ENCODE measurements around the gene EIF3D. TPM values are rescaled to one million over a fixed set of nuclear protein-coding genes. Genes with fewer than 3 reads are reported as not detected.

EIF3D gene
- total RNA-seq, 1 donor: 393 TPM

DNA sequence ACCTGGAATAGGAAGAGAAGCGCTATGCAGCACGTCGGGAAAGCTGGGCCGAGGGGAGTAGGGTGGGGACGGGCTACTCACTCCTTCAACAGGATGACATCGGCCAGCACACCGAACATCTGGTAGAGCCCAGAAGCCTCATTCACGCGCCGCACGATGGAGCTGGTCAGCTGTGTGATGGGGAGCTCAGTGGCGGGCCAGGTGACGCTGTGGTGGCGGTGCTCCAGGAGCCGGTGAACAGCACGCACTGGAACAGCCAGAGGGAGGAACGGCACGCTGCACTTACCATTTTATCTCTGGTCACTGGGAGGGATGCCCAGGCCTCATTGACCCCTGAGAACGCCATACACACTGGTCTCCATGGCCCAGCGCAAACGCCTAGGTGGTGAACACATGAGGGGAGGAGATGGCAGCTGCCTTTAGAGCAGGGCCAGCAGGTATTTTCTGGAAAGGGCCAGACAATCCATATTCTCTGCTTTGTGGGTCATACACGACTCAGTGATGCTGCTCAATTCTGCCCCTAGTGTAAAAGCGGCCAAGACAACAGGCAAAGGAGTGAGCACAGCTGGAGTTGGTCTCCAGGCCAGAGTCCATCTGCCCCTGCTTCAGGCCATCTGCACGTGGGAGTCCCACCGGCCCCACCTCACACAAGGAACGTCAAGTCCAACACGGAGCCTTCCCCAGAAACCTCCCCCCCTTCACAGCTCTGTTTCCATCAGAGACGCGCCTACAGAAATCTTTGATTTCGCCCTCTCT, 30.9 kb downstream of the EIF3D start:
- no peak overlapping the region for H2AFZ ChIP-seq (ENCODE audit: low read length)
- no peak overlapping the region for H3K4me2 ChIP-seq (ENCODE audit: insufficient read depth, low read length)
- TF ChIP-seq, protein P1, sequence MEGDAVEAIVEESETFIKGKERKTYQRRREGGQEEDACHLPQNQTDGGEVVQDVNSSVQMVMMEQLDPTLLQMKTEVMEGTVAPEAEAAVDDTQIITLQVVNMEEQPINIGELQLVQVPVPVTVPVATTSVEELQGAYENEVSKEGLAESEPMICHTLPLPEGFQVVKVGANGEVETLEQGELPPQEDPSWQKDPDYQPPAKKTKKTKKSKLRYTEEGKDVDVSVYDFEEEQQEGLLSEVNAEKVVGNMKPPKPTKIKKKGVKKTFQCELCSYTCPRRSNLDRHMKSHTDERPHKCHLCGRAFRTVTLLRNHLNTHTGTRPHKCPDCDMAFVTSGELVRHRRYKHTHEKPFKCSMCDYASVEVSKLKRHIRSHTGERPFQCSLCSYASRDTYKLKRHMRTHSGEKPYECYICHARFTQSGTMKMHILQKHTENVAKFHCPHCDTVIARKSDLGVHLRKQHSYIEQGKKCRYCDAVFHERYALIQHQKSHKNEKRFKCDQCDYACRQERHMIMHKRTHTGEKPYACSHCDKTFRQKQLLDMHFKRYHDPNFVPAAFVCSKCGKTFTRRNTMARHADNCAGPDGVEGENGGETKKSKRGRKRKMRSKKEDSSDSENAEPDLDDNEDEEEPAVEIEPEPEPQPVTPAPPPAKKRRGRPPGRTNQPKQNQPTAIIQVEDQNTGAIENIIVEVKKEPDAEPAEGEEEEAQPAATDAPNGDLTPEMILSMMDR (IDR thresholded peaks at IDR 0.05; ENCODE audit: extremely low read depth, low read depth, low read length): no peak
- no peaks in the 10 kb centered on the region for H3K27me3 ChIP-seq (ENCODE audit: insufficient read depth, low read length)
- H3K4me3 ChIP-seq (ENCODE audit: insufficient read depth, low read length): no peak overlapping the region
- H3K27ac ChIP-seq (ENCODE audit: low read depth, low read length): no peak overlapping the region
- H3K79me2 ChIP-seq (ENCODE audit: insufficient read depth, low read length): no peaks in the 10 kb centered on the region
- H3K36me3 ChIP-seq (ENCODE audit: insufficient read depth, low read length): peaks cover 4% of the 10 kb centered on the region
- DNase-seq (ENCODE audit: insufficient read length, low spot score, missing footprints): no peak
- H4K20me1 ChIP-seq (ENCODE audit: insufficient read depth, low read length): no peaks in the 10 kb centered on the region
- H3K4me1 ChIP-seq (ENCODE audit: insufficient read depth, low read length): no peaks in the 10 kb centered on the region
- H3K9me3 ChIP-seq (ENCODE audit: low read depth, low read length): no peaks in the 10 kb centered on the region

DNA sequence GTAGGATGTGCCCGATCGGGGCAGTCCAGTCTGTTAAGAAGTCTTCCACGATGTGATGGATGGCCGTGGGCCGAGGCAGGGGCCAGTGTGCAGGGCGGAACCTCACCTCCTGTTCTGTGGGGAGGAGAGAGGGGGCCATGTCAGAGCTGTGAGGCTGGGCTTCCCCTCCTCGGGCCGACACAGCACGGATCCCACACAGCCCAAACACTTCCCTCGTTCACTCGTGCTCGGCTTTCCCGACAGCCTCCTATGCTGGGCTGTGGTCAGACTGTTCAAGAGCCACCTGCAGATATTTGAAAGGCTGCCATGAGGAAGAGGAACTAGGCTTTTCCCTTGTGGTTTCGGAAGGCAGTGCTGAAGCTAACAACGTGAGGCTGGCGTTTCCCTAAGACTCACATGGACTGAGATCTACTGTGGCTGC, 35.3 kb downstream of the EIF3D start:
- Histone ChIP-seq H4K20me1 (ENCODE audit: insufficient read depth, low read length) (no peaks in the 10 kb centered on the region), H3K79me2 (ENCODE audit: insufficient read depth, low read length) (no peaks in the 10 kb centered on the region), H3K36me3 (ENCODE audit: insufficient read depth, low read length) (peaks cover 4% of the 10 kb centered on the region), H3K4me2 (ENCODE audit: insufficient read depth, low read length) (no peak overlapping the region), H3K4me3 (ENCODE audit: insufficient read depth, low read length) (no peak overlapping the region), H3K27me3 (ENCODE audit: insufficient read depth, low read length) (no peaks in the 10 kb centered on the region), H2AFZ (ENCODE audit: low read length) (no peak overlapping the region), H3K9me3 (ENCODE audit: low read depth, low read length) (no peaks in the 10 kb centered on the region), H3K27ac (ENCODE audit: low read depth, low read length) (no peak overlapping the region), H3K4me1 (ENCODE audit: insufficient read depth, low read length) (no peaks in the 10 kb centered on the region)
- no peak for DNase-seq (ENCODE audit: insufficient read length, low spot score, missing footprints)
- TF ChIP-seq, protein P1 (IDR thresholded peaks at IDR 0.05; ENCODE audit: extremely low read depth, low read depth, low read length): no peak

DNA sequence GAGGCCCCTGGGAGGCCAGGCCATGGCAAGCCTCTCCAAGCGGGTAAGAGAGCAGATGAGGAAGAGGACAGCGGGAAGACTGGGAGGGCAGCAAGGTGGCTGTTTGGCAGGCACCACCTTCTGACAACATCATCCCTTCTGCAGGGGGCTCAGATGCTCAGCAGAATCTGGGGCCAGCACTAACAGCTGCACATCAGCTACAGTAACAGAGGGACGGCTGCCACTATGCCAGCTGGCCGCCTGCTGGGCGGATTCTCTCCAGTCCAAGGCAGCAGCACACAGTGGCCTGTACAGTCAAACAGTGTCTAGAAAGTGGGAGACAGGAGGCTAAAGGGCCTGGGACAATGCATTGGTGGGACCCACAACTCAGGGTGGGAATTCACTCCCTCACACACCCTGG, 36.9 kb downstream of the EIF3D start:
- Histone ChIP-seq H3K27me3 (ENCODE audit: insufficient read depth, low read length) (no peaks in the 10 kb centered on the region), H2AFZ (ENCODE audit: low read length) (no peak overlapping the region), H3K79me2 (ENCODE audit: insufficient read depth, low read length) (no peaks in the 10 kb centered on the region), H3K27ac (ENCODE audit: low read depth, low read length) (no peak overlapping the region), H3K4me3 (ENCODE audit: insufficient read depth, low read length) (no peak overlapping the region), H3K9me3 (ENCODE audit: low read depth, low read length) (no peaks in the 10 kb centered on the region), H4K20me1 (ENCODE audit: insufficient read depth, low read length) (no peaks in the 10 kb centered on the region), H3K4me1 (ENCODE audit: insufficient read depth, low read length) (no peaks in the 10 kb centered on the region), H3K36me3 (ENCODE audit: insufficient read depth, low read length) (peaks cover 4% of the 10 kb centered on the region), H3K4me2 (ENCODE audit: insufficient read depth, low read length) (no peak overlapping the region)
- TF ChIP-seq, protein P1 (IDR thresholded peaks at IDR 0.05; ENCODE audit: extremely low read depth, low read depth, low read length): no peak
- DNase-seq (ENCODE audit: insufficient read length, low spot score, missing footprints): no peak

DNA sequence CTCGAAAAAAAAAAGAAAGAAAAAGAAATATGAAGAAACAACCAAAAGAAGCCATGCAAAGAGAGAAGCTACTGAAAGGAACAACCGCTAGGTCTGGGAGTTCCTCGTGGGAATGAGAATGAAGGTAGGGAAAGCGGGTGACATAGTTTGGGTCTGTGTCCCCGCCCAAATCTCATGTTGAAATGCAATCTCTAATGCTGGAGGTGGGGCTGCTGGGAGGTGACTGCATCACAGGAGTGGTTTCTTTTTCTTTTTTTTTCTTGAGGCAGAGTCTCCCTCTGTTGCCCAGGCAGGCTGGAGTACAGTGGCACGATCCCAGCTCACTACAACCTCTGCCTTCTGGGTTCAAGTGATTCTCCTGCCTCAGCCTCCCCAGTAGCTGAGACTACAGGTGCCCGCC, 37.8 kb downstream of the EIF3D start:
- Histone ChIP-seq H3K4me1 (ENCODE audit: insufficient read depth, low read length) (no peaks in the 10 kb centered on the region), H3K36me3 (ENCODE audit: insufficient read depth, low read length) (peaks cover 4% of the 10 kb centered on the region), H3K9me3 (ENCODE audit: low read depth, low read length) (no peaks in the 10 kb centered on the region), H3K27me3 (ENCODE audit: insufficient read depth, low read length) (no peaks in the 10 kb centered on the region), H2AFZ (ENCODE audit: low read length) (no peak overlapping the region), H3K4me3 (ENCODE audit: insufficient read depth, low read length) (no peak overlapping the region), H3K27ac (ENCODE audit: low read depth, low read length) (no peak overlapping the region), H4K20me1 (ENCODE audit: insufficient read depth, low read length) (no peaks in the 10 kb centered on the region), H3K4me2 (ENCODE audit: insufficient read depth, low read length) (no peak overlapping the region), H3K79me2 (ENCODE audit: insufficient read depth, low read length) (no peaks in the 10 kb centered on the region)
- no peak for DNase-seq (ENCODE audit: insufficient read length, low spot score, missing footprints)
- TF ChIP-seq, protein P1 (IDR thresholded peaks at IDR 0.05; ENCODE audit: extremely low read depth, low read depth, low read length): no peak

Data from osteoblast (primary cell).